Ureter (tissue), 1 donor: ENCODE data around the gene ANAPC16. TPM values are rescaled to one million over a fixed set of nuclear protein-coding genes. Genes with fewer than 3 reads are reported as not detected.
"Not testable (repeated sequence)": the region's sequence is repeated elsewhere in the genome, so short reads cannot be mapped to it uniquely, and the experiment has no call there.

Source experiments
- DNase-seq: peaks from one replicate; pipeline ENCODE4 v3.0.0-alpha.2; 2020; ENCODE audit warnings: low spot score
- total RNA-seq: library from RNA; stranded (reverse); gene quantifications from one replicate; pipeline ENCODE4 v1.2.4, GENCODE V29; 2023
- donor health status: DM: yes; HTN: yes; CAD: no.

ANAPC16 gene
- total RNA-seq, 1 donor from 2014 or later = 134 TPM

GRCh38 chr10:72211832-72212231, 4.0 kb upstream of the ANAPC16 start:
- not testable (repeated sequence) for DNase-seq

GRCh38 chr10:72218325-72218724, 2.5 kb downstream of the ANAPC16 start:
- DNase-seq = no peak

GRCh38 chr10:72218726-72219125, 2.9 kb downstream of the ANAPC16 start:
- no peak for DNase-seq

- no peak for DNase-seq
Observed at GRCh38 chr10:72219235-72219814, 3.5 kb downstream of the ANAPC16 start.

GRCh38 chr10:72220637-72221036, 4.8 kb downstream of the ANAPC16 start:
- no peak for DNase-seq

GRCh38 chr10:72221278-72221677, 5.5 kb downstream of the ANAPC16 start:
- no peak for DNase-seq

- no peak for DNase-seq
Observed at GRCh38 chr10:72223743-72224101, 7.9 kb downstream of the ANAPC16 start.

- not testable (repeated sequence) for DNase-seq
Observed at GRCh38 chr10:72224191-72224590, 8.4 kb downstream of the ANAPC16 start.

GRCh38 chr10:72226418-72227027, 10.7 kb downstream of the ANAPC16 start:
- no peak for DNase-seq

- DNase-seq = no peak
Observed at GRCh38 chr10:72227826-72228225, 12.0 kb downstream of the ANAPC16 start.

- no peak for DNase-seq
Observed at GRCh38 chr10:72228318-72228751, 12.5 kb downstream of the ANAPC16 start.

- no peak for DNase-seq
Observed at GRCh38 chr10:72229261-72230251, 13.7 kb downstream of the ANAPC16 start.

- no peak for DNase-seq
Observed at GRCh38 chr10:72233621-72234020, 17.8 kb downstream of the ANAPC16 start.

GRCh38 chr10:72234560-72235095, 18.8 kb downstream of the ANAPC16 start:
- DNase-seq = no peak

- no peak for DNase-seq
Observed at GRCh38 chr10:72235544-72236279, 19.9 kb downstream of the ANAPC16 start.

GRCh38 chr10:72238392-72239175, 22.8 kb downstream of the ANAPC16 start:
- no peak for DNase-seq

- DNase-seq = no peak
Observed at GRCh38 chr10:72239409-72239808, 23.6 kb downstream of the ANAPC16 start.

GRCh38 chr10:72240371-72240770, 24.6 kb downstream of the ANAPC16 start:
- no peak for DNase-seq

- DNase-seq = no peak
Observed at GRCh38 chr10:72241691-72242252, 26.0 kb downstream of the ANAPC16 start.

- peak; percentile 61 for DNase-seq
Observed at GRCh38 chr10:72242675-72243074, 26.9 kb downstream of the ANAPC16 start.
